GM12878 (cell line): Measurements from ENCODE around the gene LGALS9C.
"Not testable (repeated sequence)": the region's sequence is repeated elsewhere in the genome, so short reads cannot be mapped to it uniquely, and the experiment has no call there.

ENCODE experiments used
- CEBPB ChIP-seq, 2 experiments: fragments of 150-350 bp in 1 of 2; IDR thresholded peaks; 2 replicates each; pipeline ENCODE4 v1.6.1; 2012 to 2014; ENCODE audit warnings: low read depth in 2 of 2, low read length in 2 of 2, borderline replicate concordance in 1 of 2, inconsistent platforms in 1 of 2
- CTCF ChIP-seq, 3 experiments: IDR thresholded peaks in 2 of 3; conservative IDR thresholded peaks in 1 of 3; 2 replicates each; pipeline ENCODE4 v1.5.1; 2011; ENCODE audit warnings: low read depth in 3 of 3, low read length in 3 of 3, mild to moderate bottlenecking in 3 of 3, control low read depth in 2 of 3, moderate library complexity in 2 of 3, inconsistent platforms in 1 of 3, mixed read lengths in 1 of 3; ENCODE audit not compliant: control insufficient read depth in 2 of 3, insufficient read depth in 1 of 3; ENCODE audit errors: extremely low read depth in 1 of 3
- HDAC2 ChIP-seq: fragments of 200-600 bp; sonication (generic); IDR thresholded peaks from 2 replicates; pipeline ENCODE4 v1.6.1; 2017
- JUND ChIP-seq: IDR thresholded peaks from 2 replicates; pipeline ENCODE4 v1.6.1; 2012; ENCODE audit warnings: low read depth, mild to moderate bottlenecking, low read length, improper control_type of control experiment, moderate library complexity
- POLR2A ChIP-seq: IDR thresholded peaks from 2 replicates; pipeline ENCODE4 v1.6.1; 2011; ENCODE audit warnings: low read depth, mild to moderate bottlenecking, low read length
- POLR2AphosphoS5 ChIP-seq: IDR thresholded peaks from 2 replicates; pipeline ENCODE4 v1.6.1; 2011; ENCODE audit warnings: mild to moderate bottlenecking, low read length, inconsistent platforms
- REST ChIP-seq: IDR thresholded peaks from 2 replicates; pipeline ENCODE4 v1.6.1; 2012; ENCODE audit warnings: mild to moderate bottlenecking, low read depth, low read length
- SMC3 ChIP-seq: IDR thresholded peaks from 2 replicates; pipeline ENCODE4 v1.6.1; 2011; ENCODE audit warnings: low read length, improper control_type of control experiment, borderline replicate concordance

GRCh38 chr17:18451969-18452368 lies 24.6 kb upstream of the LGALS9C start:
- TF ChIP-seq REST; CEBPB (IDR thresholded peaks at IDR 0.05; ENCODE audit: borderline replicate concordance in 1 of 2, low read depth in 2 of 2, low read length in 2 of 2); POLR2A; JUND; HDAC2; POLR2AphosphoS5; SMC3; CTCF (IDR thresholded peaks at IDR 0.05 in 2 of 3, conservative IDR thresholded peaks at IDR 0.05 in 1 of 3; ENCODE audit: control insufficient read depth in 2 of 3, extremely low read depth in 1 of 3, insufficient read depth in 1 of 3, low read depth in 3 of 3, low read length in 3 of 3): not testable (repeated sequence)
